Activated CD4-positive, CD25-positive, alpha-beta regulatory T cell (primary cell): ENCODE measurements around the gene ESPL1.

ENCODE experiments used
- DNase-seq, 4 experiments: peaks; one replicate each; lab custom pipeline; 2025; lab: John Stamatoyannopoulos, UW

ESPL1 gene

GRCh38 chr12:53338017-53338416 is 69.9 kb downstream of the ESPL1 start:
- no peak for DNase-seq

- no peak for DNase-seq
These were observed 70.8 kb downstream of the ESPL1 start for GRCh38 chr12:53338916-53339315.

GRCh38 chr12:53340398-53340797 is 72.3 kb downstream of the ESPL1 start:
- no peak for DNase-seq
